ENCODE measurements around the gene JAKMIP2. TPM values are rescaled to one million over a fixed set of nuclear protein-coding genes. Genes with fewer than 3 reads are reported as not detected.
A peak's percentile ranks its signal among the peaks of the same experiment; 100 is the strongest.
"Not testable (repeated sequence)": the region's sequence is repeated elsewhere in the genome, so short reads cannot be mapped to it uniquely, and the experiment has no call there.

The JAKMIP2 gene
- total RNA-seq, 4 donors from 2014 or later = 0.83 to 2.6 (median 1.3) TPM

GRCh38 chr5:147558826-147559225, 223.7 kb downstream of the JAKMIP2 start:
- intact Hi-C loops (cut with DNase I) = loop anchor here (2.0 kb wide), 1 partner anchor 50 kb away; no protein-coding TSS in a partner anchor
- 10% methylated on average over 2 of the region's 2 CpGs for WGBS
- Histone ChIP-seq H3K4me3 (no peak overlapping the region), H3K36me3 (no peaks in the 10 kb centered on the region), H3K9me3 (no peaks in the 10 kb centered on the region), H3K27ac (replicated peaks in 1 of 4) (peak overlapping the region; percentile 62 to 87 (median 65)), H3K4me1 (peaks cover 12 to 41% (median 37%) of the 10 kb centered on the region in 4 donors), H3K27me3 (no peaks in the 10 kb centered on the region)
- TF ChIP-seq CTCF (IDR thresholded peaks at IDR 0.05) = peak; percentile 79 to 82 (median 82)
- TF ChIP-seq POLR2A (IDR thresholded peaks at IDR 0.05; ENCODE audit: low read depth) = no peak
- TF ChIP-seq POLR2AphosphoS5 (IDR thresholded peaks at IDR 0.05) = peak; percentile 32 to 33
- no peak for DNase-seq (ENCODE audit: extremely low spot score)

DNA sequence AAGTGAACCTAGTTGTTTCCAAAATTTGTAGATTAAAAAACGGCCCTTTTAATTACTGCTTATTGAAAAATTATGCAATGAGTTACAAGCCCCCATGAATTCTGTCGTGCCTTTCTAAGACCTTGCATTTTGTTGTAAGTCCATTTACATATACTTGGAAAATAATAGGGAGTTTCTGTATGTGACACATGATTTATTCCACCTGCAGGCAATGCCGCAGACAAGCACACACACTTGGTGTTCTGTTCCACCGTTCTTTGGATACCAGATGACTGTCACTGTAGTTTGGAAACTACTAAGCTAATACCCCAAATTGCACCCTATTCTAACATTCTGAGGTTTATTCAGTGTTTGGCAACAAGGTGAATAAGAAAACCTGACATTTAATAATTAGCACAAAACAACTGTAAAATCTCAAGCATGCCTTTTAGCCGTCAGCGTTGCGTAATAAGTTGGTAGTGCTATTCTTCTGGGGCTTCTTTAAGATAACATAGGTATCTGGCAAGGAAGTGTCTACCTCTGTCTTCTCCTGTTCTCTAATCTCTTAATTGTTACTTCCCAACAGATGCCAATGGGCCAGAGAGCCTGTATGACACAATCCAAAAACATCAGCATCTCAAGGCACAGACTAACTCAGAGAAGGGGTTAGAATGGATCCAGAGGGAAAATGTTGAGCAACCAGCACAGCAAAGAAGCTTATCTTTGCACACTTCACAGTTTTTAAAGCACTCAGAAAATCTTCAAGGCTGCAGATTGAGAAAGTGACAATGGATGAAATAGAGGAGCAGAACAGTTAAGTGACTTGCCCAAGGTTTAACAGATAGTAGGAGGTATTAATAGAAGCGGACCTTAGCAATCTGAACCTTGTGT, 224.4 kb downstream of the JAKMIP2 start:
- no peak for DNase-seq (ENCODE audit: extremely low spot score)
- 53% methylated on average over 8 of the region's 8 CpGs for WGBS
- no peaks in the 10 kb centered on the region for H3K27me3 ChIP-seq
- H3K36me3 ChIP-seq = no peaks in the 10 kb centered on the region
- intact Hi-C loops (cut with DNase I) = loop anchor here (1.0 to 2.0 kb wide), 2 partner anchors 49 to 104 kb away; no protein-coding TSS in a partner anchor
- no peak for TF ChIP-seq POLR2A (IDR thresholded peaks at IDR 0.05; ENCODE audit: low read depth)
- TF ChIP-seq EP300 (IDR thresholded peaks at IDR 0.05) = no peak
- no peak for TF ChIP-seq CTCF (IDR thresholded peaks at IDR 0.05)
- no peak for TF ChIP-seq POLR2AphosphoS5 (IDR thresholded peaks at IDR 0.05)
- no peaks in the 10 kb centered on the region for H3K9me3 ChIP-seq
- no peak overlapping the region for H3K4me3 ChIP-seq
- H3K4me1 ChIP-seq = peaks cover 12 to 48% (median 43%) of the 10 kb centered on the region in 4 donors
- peak overlapping the region; percentile 62 to 87 (median 65) for H3K27ac ChIP-seq (replicated peaks in 1 of 4)

DNA sequence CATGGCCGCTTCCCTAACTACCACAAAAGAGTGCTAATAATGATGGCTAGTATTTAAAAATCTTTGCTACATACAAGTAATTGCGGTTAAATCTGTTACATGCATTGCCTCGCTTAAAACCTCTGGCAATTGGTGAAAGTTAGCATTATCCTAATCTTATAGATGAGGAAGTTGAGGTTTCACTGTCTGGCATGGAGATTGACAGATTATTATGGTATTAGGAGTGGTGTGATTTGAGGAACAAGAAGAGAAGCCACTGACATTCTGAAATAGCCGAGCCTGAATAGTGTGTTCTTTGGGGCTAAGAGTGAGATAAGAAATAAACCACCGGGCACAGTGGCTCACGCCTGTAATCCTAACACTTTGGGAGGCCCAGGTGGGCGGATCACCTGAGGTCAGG, 227.4 kb downstream of the JAKMIP2 start:
- Histone ChIP-seq H3K36me3 (no peaks in the 10 kb centered on the region), H3K27me3 (no peaks in the 10 kb centered on the region), H3K27ac (replicated peaks in 1 of 4) (peak overlapping the region; percentile 84 to 87 (median 86)), H3K4me1 (peaks cover 17 to 67% (median 59%) of the 10 kb centered on the region in 4 donors), H3K9me3 (no peaks in the 10 kb centered on the region), H3K4me3 (peak overlapping the region in 1 of 4 donors; percentile 41)
- DNase-seq (ENCODE audit: extremely low spot score) = no peak
- 83% methylated on average over 7 of the region's 7 CpGs for WGBS
- TF ChIP-seq EP300 (IDR thresholded peaks at IDR 0.05) (no peak), POLR2A (IDR thresholded peaks at IDR 0.05; ENCODE audit: low read depth) (no peak), POLR2AphosphoS5 (IDR thresholded peaks at IDR 0.05) (no peak), CTCF (IDR thresholded peaks at IDR 0.05) (no peak)
- intact Hi-C loops (cut with DNase I) = no loop called here

DNA sequence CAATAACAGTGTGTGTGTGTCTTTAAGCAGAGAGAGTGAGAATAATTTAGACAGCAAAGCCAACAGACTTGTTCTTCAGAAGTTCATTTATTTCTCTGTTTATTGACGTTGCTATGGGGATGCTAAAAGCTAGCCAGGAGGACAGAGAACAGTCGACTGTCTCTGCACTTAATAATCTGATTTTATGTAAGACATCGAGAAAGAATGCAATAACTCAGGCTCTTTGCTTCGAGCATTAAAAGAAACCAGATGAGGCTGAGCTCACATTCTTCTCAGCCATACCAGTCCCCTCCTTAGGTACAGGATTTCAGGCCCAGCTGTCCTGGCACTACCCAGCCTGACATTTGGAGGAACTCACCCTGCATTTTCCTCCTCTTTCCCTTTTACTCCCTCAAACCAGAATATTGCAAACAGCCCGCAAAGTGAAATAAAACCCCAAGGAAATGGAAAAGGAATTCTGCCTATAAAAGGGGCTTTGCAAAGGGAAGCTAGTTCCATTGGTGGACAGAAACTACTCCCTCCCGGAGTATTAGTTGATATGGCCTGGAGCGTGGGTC, 228.2 kb downstream of the JAKMIP2 start:
- H3K4me1 ChIP-seq = peaks cover 17 to 65% (median 56%) of the 10 kb centered on the region in 4 donors
- intact Hi-C loops (cut with DNase I) = no loop called here
- peak; percentile 55 for DNase-seq (ENCODE audit: extremely low spot score)
- peak overlapping the region; percentile 84 to 87 (median 86) for H3K27ac ChIP-seq (replicated peaks in 1 of 4)
- H3K4me3 ChIP-seq = peak overlapping the region; percentile 31 to 49 (median 40)
- no peaks in the 10 kb centered on the region for H3K9me3 ChIP-seq
- 17% methylated on average over 7 of the region's 7 CpGs for WGBS
- H3K36me3 ChIP-seq = no peaks in the 10 kb centered on the region
- H3K27me3 ChIP-seq = no peaks in the 10 kb centered on the region
- TF ChIP-seq POLR2A (IDR thresholded peaks at IDR 0.05; ENCODE audit: low read depth) = no peak
- TF ChIP-seq EP300 (IDR thresholded peaks at IDR 0.05) = no peak
- peak; percentile 33 to 72 for TF ChIP-seq POLR2AphosphoS5 (IDR thresholded peaks at IDR 0.05)

DNA sequence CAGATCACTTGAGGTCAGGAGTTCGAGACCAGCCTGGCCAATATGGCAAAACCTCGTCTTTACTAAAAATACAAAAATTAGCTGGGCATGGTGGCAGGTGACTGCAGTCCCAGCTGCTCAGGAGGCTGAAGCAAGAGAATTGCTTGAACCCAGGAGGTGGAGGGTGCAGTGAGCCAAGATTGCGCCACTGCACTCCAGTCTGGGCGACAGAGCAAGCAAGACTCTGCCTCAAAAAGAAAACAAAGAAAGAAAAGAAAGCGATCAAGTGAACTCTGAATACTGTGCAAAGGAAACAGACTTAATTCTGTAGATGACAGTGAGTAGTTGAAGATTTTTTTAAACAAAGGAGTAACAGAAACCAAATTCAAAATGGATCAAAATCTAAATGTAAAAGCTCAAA, 228.7 kb downstream of the JAKMIP2 start:
- intact Hi-C loops (cut with DNase I); H3K36me3 ChIP-seq; DNase-seq (ENCODE audit: extremely low spot score); H3K9me3 ChIP-seq; H3K27me3 ChIP-seq: not testable (repeated sequence)
- 37% methylated on average over 5 of the region's 5 CpGs for WGBS
- peak in 1 of 2 donors; percentile 9 for TF ChIP-seq POLR2AphosphoS5 (IDR thresholded peaks at IDR 0.05)
- peak overlapping the region; percentile 84 to 87 (median 86) for H3K27ac ChIP-seq (replicated peaks in 1 of 4)
- H3K4me3 ChIP-seq = peak overlapping the region; percentile 31 to 49 (median 40)
- H3K4me1 ChIP-seq = peaks cover 17 to 60% (median 51%) of the 10 kb centered on the region in 4 donors
